ENCODE data around the gene PBX1. TPM values are rescaled to one million over a fixed set of nuclear protein-coding genes. Genes with fewer than 3 reads are reported as not detected.
"Not testable (repeated sequence)": the region's sequence is repeated elsewhere in the genome, so short reads cannot be mapped to it uniquely, and the experiment has no call there.

The PBX1 gene
- total RNA-seq, 1 experiment from 2014 or later = 11.1 TPM

GRCh38 chr1:164589961-164590507, 31.1 kb downstream of the PBX1 start:
- no peak for DNase-seq (ENCODE audit: low spot score)

GRCh38 chr1:164590592-164590991, 31.6 kb downstream of the PBX1 start:
- no peak for DNase-seq (ENCODE audit: low spot score)

GRCh38 chr1:164591858-164592257, 32.9 kb downstream of the PBX1 start:
- no peak for DNase-seq (ENCODE audit: low spot score)

GRCh38 chr1:164592634-164593033, 33.6 kb downstream of the PBX1 start:
- no peak for DNase-seq (ENCODE audit: low spot score)

GRCh38 chr1:164595212-164595611, 36.2 kb downstream of the PBX1 start:
- DNase-seq (ENCODE audit: low spot score) = no peak

- DNase-seq (ENCODE audit: low spot score) = no peak
These were observed 37.2 kb downstream of the PBX1 start for GRCh38 chr1:164596172-164596571.

- no peak for DNase-seq (ENCODE audit: low spot score)
These were observed 39.7 kb downstream of the PBX1 start for GRCh38 chr1:164598719-164599118.

- DNase-seq (ENCODE audit: low spot score) = no peak
These were observed 40.3 kb downstream of the PBX1 start for GRCh38 chr1:164599272-164599671.

GRCh38 chr1:164601399-164602100, 42.6 kb downstream of the PBX1 start:
- DNase-seq (ENCODE audit: low spot score) = peak; percentile 33

GRCh38 chr1:164602101-164602422, 43.1 kb downstream of the PBX1 start:
- DNase-seq (ENCODE audit: low spot score) = peak; percentile 95

- DNase-seq (ENCODE audit: low spot score) = peak; percentile 54
These were observed 43.6 kb downstream of the PBX1 start for GRCh38 chr1:164602480-164603093.

- DNase-seq (ENCODE audit: low spot score) = not testable (repeated sequence)
These were observed 44.8 kb downstream of the PBX1 start for GRCh38 chr1:164603805-164604204.

- DNase-seq (ENCODE audit: low spot score) = no peak
These were observed 45.6 kb downstream of the PBX1 start for GRCh38 chr1:164604541-164604940.

- DNase-seq (ENCODE audit: low spot score) = no peak
These were observed 46.5 kb downstream of the PBX1 start for GRCh38 chr1:164605254-164606091.

- DNase-seq (ENCODE audit: low spot score) = no peak
These were observed 48.4 kb downstream of the PBX1 start for GRCh38 chr1:164607351-164607750.

- no peak for DNase-seq (ENCODE audit: low spot score)
These were observed 49.7 kb downstream of the PBX1 start for GRCh38 chr1:164608651-164609057.

- no peak for DNase-seq (ENCODE audit: low spot score)
These were observed 50.1 kb downstream of the PBX1 start for GRCh38 chr1:164609089-164609488.

- DNase-seq (ENCODE audit: low spot score) = no peak
These were observed 51.7 kb downstream of the PBX1 start for GRCh38 chr1:164610538-164611222.

- peak; percentile 90 for DNase-seq (ENCODE audit: low spot score)
These were observed 53.0 kb downstream of the PBX1 start for GRCh38 chr1:164611754-164612642.

GRCh38 chr1:164613176-164613575, 54.2 kb downstream of the PBX1 start:
- peak; percentile 47 for DNase-seq (ENCODE audit: low spot score)

GRCh38 chr1:164614316-164614715, 55.3 kb downstream of the PBX1 start:
- no peak for DNase-seq (ENCODE audit: low spot score)

Data from HT-29 (cell line).